Measurements from ENCODE around the gene LYZ.

- TF ChIP-seq MAZ (IDR thresholded peaks at IDR 0.05; ENCODE audit: borderline replicate concordance, low read depth, low read length) (no peak), CHD4 (IDR thresholded peaks at IDR 0.05; ENCODE audit: borderline replicate concordance) (no peak)
- TF ChIP-seq, protein P1, sequence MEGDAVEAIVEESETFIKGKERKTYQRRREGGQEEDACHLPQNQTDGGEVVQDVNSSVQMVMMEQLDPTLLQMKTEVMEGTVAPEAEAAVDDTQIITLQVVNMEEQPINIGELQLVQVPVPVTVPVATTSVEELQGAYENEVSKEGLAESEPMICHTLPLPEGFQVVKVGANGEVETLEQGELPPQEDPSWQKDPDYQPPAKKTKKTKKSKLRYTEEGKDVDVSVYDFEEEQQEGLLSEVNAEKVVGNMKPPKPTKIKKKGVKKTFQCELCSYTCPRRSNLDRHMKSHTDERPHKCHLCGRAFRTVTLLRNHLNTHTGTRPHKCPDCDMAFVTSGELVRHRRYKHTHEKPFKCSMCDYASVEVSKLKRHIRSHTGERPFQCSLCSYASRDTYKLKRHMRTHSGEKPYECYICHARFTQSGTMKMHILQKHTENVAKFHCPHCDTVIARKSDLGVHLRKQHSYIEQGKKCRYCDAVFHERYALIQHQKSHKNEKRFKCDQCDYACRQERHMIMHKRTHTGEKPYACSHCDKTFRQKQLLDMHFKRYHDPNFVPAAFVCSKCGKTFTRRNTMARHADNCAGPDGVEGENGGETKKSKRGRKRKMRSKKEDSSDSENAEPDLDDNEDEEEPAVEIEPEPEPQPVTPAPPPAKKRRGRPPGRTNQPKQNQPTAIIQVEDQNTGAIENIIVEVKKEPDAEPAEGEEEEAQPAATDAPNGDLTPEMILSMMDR (IDR thresholded peaks at IDR 0.05) = no peak
Observed at GRCh38 chr12:69339999-69340398, 8.2 kb upstream of the LYZ start.

Data from A549 (cell line).